ENCODE data around the gene METAP2.
"Not testable (repeated sequence)": the region's sequence is repeated elsewhere in the genome, so short reads cannot be mapped to it uniquely, and the experiment has no call there.

METAP2 gene

GRCh38 chr12:95462551-95462950, 11.4 kb upstream of the METAP2 start:
- DNase-seq (ENCODE audit: low read depth): no peak

GRCh38 chr12:95463050-95463449, 10.9 kb upstream of the METAP2 start:
- DNase-seq (ENCODE audit: low read depth): no peak

- not testable (repeated sequence) for DNase-seq (ENCODE audit: low read depth)
Measured at GRCh38 chr12:95463776-95464175, 10.2 kb upstream of the METAP2 start.

- DNase-seq (ENCODE audit: low read depth): no peak
Measured at GRCh38 chr12:95465275-95465674, 8.7 kb upstream of the METAP2 start.

- DNase-seq (ENCODE audit: low read depth): no peak
Measured at GRCh38 chr12:95470300-95470699, 3.7 kb upstream of the METAP2 start.

GRCh38 chr12:95473231-95473883, 595 bp upstream of the METAP2 start:
- no peak for DNase-seq (ENCODE audit: low read depth)

- DNase-seq (ENCODE audit: low read depth): no peak
Measured at GRCh38 chr12:95474660-95474958, 657 bp downstream of the METAP2 start.

GRCh38 chr12:95480230-95480629, 6.3 kb downstream of the METAP2 start:
- no peak for DNase-seq (ENCODE audit: low read depth)

- DNase-seq (ENCODE audit: low read depth): no peak
Measured at GRCh38 chr12:95481072-95481471, 7.1 kb downstream of the METAP2 start.

- no peak for DNase-seq (ENCODE audit: low read depth)
Measured at GRCh38 chr12:95481888-95482287, 7.9 kb downstream of the METAP2 start.

- DNase-seq (ENCODE audit: low read depth): not testable (repeated sequence)
Measured at GRCh38 chr12:95482564-95482963, 8.6 kb downstream of the METAP2 start.

- DNase-seq (ENCODE audit: low read depth): no peak
Measured at GRCh38 chr12:95484524-95484923, 10.6 kb downstream of the METAP2 start.

- DNase-seq (ENCODE audit: low read depth): no peak
Measured at GRCh38 chr12:95487024-95487423, 13.1 kb downstream of the METAP2 start.

GRCh38 chr12:95492462-95492861, 18.5 kb downstream of the METAP2 start:
- DNase-seq (ENCODE audit: low read depth): no peak

- DNase-seq (ENCODE audit: low read depth): no peak
Measured at GRCh38 chr12:95494888-95495287, 20.9 kb downstream of the METAP2 start.

- DNase-seq (ENCODE audit: low read depth): no peak
Measured at GRCh38 chr12:95495433-95495832, 21.5 kb downstream of the METAP2 start.

- DNase-seq (ENCODE audit: low read depth): no peak
Measured at GRCh38 chr12:95497031-95497430, 23.1 kb downstream of the METAP2 start.

GRCh38 chr12:95498968-95499367, 25.0 kb downstream of the METAP2 start:
- DNase-seq (ENCODE audit: low read depth): no peak

- no peak for DNase-seq (ENCODE audit: low read depth)
Measured at GRCh38 chr12:95499772-95500171, 25.8 kb downstream of the METAP2 start.

GRCh38 chr12:95504140-95504539, 30.2 kb downstream of the METAP2 start:
- DNase-seq (ENCODE audit: low read depth): no peak

- no peak for DNase-seq (ENCODE audit: low read depth)
Measured at GRCh38 chr12:95505039-95505438, 31.1 kb downstream of the METAP2 start.

- no peak for DNase-seq (ENCODE audit: low read depth)
Measured at GRCh38 chr12:95506707-95507523, 33.0 kb downstream of the METAP2 start.

GRCh38 chr12:95509300-95509699, 35.3 kb downstream of the METAP2 start:
- DNase-seq (ENCODE audit: low read depth): no peak

GRCh38 chr12:95511977-95512376, 38.0 kb downstream of the METAP2 start:
- no peak for DNase-seq (ENCODE audit: low read depth)

Measured in stimulated activated CD8-positive, alpha-beta memory T cell treated with anti-CD3 and anti-CD28 coated beads, Interleukin-12 subunit alpha, Interleukin-12 subunit beta, amount 100 ng/mL, for 1 hour (primary cell).